ENCODE results near the gene CRIM1.

CRIM1 gene

DNA sequence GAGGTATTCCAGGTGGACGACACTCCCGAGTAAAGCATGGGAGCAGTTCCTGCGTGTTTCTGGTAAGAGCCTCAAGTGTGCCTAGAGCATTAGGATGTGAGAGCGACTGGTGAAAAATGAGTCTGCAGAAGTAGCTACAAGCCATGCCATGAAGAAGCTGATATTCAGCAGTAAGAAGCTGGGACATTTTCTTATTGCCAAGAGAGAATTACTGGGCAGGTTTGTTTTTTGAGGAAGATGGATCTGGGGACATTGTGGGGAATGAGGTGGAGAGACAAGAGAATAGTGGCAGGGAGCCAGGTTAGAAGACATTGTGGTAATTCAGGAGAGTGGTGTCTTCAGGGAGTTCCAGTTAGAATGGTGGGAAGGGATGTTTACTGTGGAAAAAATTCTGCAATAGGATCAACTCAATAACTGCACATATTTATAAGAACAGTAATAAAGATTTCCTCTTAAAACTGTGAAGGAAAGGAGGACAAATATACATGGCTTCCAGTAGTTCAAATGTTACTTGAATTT lies 38.2 kb downstream of the CRIM1 start:
- no peak for TF ChIP-seq CTCF (IDR thresholded peaks at IDR 0.05)
- no peak overlapping the region for H3K4me3 ChIP-seq
- no peak for DNase-seq (ENCODE audit: low spot score)
- peak overlapping the region; percentile 64 for H3K27ac ChIP-seq

- Histone ChIP-seq H3K27ac (peak overlapping the region; percentile 64 to 77), H3K4me3 (no peak overlapping the region)
- no peak for TF ChIP-seq CTCF (IDR thresholded peaks at IDR 0.05)
- no peak for DNase-seq (ENCODE audit: low spot score)
Observed at GRCh38 chr2:36394804-36395203, 39.2 kb downstream of the CRIM1 start.

- TF ChIP-seq CTCF (IDR thresholded peaks at IDR 0.05) = no peak
- no peak overlapping the region for H3K4me3 ChIP-seq
- peak overlapping the region; percentile 64 to 77 for H3K27ac ChIP-seq
- no peak for DNase-seq (ENCODE audit: low spot score)
Observed at GRCh38 chr2:36395866-36396265, 40.3 kb downstream of the CRIM1 start.

- peak overlapping the region in 1 of 2 donors; percentile 3 for H3K27ac ChIP-seq
- no peak for DNase-seq (ENCODE audit: low spot score)
- H3K4me3 ChIP-seq = no peak overlapping the region
- no peak for TF ChIP-seq CTCF (IDR thresholded peaks at IDR 0.05)
Observed at GRCh38 chr2:36396878-36397539, 41.4 kb downstream of the CRIM1 start.

DNA sequence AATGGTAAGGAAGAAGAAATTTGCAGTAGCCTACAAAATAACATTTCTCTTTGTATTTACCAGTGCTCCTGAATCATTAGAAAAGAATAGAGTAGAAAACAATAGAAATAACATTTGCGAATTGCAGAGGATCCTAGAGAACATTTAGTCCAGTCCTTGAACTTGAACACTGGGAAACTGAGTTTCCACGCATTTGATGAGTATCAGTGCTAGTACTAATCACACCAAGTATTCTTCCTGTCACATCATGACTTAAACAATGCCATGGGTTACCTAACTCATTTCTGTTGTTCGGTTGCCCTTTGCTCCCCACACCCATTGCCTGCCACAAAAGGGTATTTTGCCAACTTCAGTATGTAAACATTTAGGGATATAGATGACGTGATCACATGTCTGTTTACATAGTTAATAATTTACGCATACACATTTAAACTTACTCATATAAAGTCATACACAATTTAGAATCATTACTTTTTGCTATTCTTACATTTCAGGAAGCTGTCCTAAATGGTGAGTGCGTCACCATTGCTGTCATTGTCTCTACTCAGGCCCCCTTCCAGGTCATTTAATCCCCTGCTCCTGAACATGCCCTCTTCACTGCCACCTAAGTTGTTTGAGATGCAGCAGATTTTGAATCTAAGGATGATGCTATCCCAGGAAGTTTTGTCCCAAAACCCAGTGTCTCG lies 42.3 kb downstream of the CRIM1 start:
- Histone ChIP-seq H3K4me3 (no peak overlapping the region), H3K27ac (peak overlapping the region in 1 of 2 donors; percentile 12)
- TF ChIP-seq CTCF (IDR thresholded peaks at IDR 0.05) = no peak
- no peak for DNase-seq (ENCODE audit: low spot score)

- DNase-seq (ENCODE audit: low spot score) = no peak
- Histone ChIP-seq H3K4me3 (no peak overlapping the region), H3K27ac (peak overlapping the region in 1 of 2 donors; percentile 9)
- no peak for TF ChIP-seq CTCF (IDR thresholded peaks at IDR 0.05)
Observed at GRCh38 chr2:36399050-36399449, 43.5 kb downstream of the CRIM1 start.

Measured in coronary artery (tissue), 2 donors.